ENCODE results near the gene NANOS3.

NANOS3 gene

DNA sequence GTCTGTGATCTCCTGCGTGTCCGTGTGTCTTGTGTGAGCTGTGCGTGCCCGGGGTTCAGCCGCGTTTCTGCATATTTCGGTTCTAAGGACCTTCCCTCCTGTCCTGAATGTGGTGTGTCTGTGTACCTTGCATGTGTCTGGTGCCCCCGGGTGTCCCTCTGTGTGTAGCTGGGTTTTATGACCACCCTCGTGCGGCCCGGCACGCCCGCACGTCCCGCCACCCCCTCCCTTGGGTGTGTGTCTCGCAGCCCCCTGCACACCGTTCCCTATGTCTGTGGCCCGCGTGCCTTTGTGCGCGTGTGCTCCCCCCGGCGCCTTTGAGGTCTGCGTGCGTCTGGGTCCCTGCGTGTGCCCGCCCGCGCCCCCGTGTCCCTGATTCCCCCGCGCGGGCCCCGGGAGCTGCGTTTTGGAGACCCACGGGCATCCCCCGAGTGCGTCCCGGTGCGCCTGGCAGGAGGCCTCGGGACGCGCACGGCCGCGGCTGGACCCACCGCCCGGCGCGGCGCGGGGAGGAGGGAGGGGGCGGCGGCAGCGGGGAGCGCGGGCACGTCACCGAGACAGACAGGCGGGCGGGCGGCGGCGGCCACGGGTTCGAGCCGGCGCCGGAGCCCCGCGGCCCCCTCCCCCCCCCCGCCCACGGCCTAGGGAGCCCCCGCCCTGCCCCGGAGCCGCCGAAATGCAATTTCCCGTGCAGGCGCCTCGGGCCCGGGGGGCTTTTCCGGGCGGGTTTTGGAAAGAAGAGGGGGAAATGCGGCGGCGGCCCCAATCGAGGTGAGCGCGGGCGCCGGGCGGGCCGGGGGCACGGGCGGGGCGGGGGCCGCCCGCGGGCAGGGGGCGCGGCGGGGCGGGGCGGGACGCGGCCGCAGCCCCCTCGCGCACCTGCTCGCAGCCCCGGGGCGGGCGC is 12.0 kb upstream of the NANOS3 start:
- no peak for DNase-seq

DNA sequence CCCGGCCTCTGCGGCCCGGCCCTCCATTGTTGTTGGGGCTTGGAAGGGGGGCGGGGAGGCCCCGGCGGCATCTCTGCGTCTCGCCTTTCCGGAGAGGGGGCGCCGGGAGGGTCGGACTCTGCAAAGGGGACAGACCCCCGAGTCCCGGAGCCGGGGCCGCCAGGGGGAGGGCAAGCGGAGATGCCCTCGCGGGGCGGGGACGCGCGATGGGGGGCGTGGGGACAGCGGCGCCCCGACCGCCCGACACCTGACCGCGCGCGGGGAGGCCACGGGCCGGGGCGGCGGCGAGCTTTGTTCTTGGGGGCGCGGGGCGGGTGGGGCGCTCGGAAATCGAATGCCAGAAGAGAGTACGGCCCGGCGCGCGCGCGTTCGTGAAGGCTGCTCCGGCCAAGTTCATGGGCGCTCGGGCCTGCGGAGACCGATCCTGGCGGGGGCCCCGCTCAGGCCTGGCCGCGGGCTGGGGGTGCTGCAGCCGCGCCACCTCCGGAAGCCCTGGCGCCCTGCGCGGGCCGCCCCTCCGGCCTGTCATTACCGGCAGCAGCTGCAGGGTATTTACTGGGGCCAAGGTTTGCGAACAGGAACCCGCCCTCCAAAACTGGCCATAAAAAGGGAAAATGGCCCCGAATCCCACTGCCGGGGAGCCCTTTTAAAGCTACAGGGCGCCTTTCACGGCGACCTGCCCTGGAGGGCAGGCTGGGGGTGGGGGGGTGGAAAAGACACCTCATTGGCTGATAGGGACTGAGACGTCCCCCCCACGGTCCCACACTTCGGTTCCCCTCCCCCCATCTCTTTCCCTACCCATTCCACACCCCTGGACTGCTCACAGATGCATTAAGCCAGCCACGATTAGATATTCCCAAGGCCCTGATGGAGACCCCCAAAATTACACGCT is 11.1 kb upstream of the NANOS3 start:
- DNase-seq = no peak

DNA sequence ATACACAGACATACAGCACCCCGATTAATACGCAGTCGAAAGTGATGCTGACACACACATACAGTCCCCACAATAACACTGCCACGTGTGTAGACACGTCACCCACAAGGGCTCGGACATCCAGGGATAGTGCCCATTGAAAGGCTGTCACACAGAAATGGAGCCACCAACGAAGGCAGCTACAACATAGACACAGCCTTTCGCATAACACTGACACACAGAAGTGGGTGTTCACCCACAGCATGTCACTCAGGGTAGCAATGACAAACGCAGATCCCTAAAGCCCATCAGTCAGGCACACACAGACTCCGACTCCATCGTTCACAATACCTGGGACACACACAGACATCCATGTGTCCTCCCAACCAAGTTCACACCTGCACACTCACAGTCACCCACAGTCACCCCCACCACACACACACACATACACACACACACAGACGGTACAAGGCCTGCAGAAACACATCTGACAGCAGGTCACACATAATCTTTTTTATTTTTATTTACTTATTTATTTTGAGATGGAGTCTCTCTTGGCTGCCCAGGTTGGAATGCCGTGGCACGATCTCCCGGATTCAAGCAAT is 10.4 kb upstream of the NANOS3 start:
- no peak for DNase-seq

DNA sequence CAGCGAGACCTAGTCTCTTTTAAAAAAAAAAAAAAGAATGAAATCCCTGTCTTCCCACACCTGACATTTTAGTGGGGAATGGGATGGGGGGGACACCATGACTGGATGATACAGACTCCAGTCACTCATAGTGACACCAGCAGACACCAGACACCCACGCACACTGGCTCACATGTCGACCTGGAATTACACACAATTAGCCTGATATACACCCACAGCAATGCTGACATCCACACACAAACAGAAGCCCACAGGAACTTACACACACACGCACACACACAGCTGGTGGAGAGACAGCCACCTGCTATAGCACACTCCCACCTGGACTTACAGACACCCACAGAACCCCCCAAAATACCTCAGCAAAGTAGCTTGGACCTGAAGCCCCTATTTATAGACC is 8.3 kb upstream of the NANOS3 start:
- no peak for DNase-seq

DNA sequence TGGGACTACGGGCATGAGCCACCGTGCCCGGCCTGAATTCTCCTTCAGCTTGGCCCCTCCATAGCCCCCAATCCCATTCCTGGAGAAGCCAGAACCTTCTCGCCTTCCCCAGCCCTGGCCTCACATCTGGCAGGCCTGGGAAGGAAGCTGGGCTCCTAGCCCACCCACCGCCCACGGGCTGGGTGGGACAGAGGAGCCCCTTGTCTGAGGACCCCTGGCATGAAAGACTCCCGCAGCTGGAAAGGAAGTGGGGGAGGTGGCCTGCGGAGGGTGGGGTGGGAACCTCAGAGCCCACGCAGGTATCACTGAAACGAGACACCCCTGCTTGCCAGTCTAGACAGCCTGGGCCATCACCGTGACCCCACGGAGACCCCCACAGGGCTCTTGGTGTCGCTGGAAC is 7.7 kb upstream of the NANOS3 start:
- DNase-seq = no peak

DNA sequence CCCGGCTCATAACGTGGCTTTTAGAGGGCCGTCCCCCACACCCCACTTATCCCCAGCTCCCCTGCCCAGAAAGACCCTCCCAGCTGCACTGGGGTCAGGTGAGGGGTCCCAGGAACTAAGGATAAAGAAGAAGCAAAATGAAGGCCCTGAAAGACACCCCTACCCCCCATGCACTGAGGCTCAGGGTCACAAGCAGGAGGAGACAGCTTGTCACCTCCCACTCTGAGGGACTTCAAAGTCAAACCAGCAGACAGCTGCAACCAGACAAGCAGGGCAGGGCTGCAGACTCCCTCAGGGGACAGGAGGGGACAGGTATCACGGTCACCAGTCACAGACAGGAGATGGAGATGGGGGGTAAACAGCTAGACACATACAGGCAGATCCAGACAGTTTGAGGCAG is 6.1 kb upstream of the NANOS3 start:
- DNase-seq = no peak

DNA sequence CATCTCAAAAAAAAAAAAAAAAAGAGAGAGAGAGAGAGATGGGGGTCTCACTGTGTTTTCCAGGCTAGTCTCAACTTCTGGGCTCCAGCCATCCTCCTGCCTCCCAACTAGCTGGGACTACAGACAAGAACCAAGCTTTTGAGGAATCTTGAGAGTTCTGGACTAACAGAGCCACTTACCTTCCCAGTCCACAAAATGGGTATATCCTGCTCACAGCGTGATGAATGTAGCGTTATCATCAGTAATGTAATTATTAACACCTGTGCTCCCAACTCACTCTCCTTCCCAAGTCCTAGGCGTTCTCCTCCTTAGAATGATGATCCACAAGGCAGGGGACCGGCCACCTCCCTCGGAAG is 4.6 kb upstream of the NANOS3 start:
- no peak for DNase-seq

DNA sequence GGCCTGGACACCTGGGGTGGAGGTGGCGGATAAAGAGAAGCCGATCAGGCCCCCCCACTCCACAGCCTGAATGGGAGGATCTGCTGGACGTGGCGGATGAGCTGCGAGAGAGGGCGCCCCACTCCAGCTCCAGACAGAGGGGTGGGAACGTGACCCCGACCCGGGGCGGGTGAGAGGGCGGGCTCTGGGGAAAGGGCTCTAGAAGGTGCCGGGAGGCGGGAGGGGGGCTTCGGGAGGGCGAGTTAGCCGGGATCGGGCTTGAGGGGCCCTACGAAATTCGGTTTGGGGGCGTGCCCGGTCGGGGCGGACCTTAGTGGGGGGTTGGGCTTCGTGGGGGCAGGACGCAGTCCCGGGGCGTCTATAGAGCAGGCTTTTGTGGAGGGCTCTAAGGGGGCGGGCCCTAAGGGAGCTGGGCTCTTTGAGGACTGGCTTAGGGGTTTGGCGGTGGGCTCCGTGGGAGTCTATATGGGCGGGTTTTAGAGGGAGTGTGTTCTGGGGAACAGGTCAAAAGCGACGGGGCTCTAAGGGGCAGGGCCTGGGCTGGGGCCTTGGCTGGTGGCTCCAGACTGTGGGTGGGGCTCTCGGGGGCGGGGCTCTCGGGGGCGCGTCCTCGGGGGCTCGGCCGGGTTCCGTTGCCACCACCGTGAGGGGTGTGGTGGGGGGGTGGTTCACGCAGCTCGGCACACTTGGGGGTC is 4.1 kb upstream of the NANOS3 start:
- no peak for DNase-seq

DNA sequence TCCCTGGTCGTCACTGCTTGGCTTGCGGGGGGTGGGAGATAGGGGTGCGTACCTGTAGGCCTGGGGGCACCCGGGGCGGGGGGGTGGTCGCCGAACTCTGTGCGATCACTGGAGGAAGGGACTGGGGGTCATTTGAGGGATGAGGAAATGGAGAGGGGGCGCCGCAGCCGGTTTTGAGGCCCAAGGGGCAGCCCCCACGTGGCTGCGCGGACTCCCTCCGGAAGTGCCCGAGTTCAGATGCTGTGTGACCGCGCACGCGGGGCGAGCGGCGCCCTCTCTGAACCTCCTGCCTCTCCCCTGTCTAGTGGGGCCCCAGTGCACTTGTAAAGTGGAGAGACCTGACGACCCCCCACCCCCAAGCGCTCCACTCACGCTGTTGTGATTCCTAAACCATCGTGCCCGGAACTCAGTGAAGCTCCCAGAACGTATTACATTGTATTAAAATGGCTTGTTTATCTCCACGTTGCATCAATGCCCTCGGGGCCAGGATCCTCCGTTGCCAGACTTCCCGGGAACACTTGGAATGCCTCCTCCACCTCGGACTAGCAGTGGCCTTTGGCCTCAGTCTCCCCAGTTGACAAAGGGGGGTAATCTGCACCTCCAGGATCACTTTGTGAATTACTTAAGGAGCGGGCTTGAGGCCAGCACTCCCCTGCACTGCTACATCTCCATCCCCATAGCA is 3.0 kb upstream of the NANOS3 start:
- DNase-seq = no peak

DNA sequence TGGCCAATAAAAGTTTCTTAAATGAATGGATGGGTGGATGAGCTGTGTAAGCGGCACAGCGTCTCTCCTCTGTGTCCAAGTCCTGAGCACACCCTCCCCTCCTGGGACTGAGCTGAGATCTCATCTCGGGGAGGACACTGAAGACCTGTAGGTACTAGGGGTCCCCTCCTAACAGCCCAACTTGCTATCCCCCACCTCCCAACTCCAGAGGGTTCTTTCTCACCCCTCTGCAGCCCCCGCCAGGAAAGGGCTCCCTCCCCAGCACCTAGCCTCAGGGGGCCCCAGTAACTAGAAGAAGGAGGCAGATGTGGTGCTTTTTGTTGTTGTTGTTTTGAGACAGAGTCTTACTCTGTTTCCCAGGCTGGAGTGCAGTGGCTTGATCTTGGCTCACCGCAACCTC is 1.1 kb upstream of the NANOS3 start:
- no peak for DNase-seq

DNA sequence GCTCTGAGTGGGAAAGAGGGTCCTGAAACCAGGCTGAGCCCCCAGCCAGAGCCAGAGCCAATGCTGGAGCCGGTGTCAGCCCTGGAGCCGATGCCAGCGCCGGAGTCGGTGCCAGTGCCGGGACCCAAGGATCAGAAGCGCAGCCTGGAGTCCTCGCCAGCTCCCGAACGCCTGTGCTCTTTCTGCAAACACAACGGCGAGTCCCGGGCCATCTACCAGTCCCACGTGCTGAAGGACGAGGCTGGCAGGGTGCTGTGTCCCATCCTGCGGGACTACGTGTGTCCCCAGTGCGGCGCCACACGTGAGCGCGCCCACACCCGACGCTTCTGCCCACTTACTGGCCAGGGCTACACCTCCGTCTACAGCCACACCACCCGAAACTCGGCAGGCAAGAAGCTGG is 369 bp downstream of the NANOS3 start:
- no peak for DNase-seq

DNA sequence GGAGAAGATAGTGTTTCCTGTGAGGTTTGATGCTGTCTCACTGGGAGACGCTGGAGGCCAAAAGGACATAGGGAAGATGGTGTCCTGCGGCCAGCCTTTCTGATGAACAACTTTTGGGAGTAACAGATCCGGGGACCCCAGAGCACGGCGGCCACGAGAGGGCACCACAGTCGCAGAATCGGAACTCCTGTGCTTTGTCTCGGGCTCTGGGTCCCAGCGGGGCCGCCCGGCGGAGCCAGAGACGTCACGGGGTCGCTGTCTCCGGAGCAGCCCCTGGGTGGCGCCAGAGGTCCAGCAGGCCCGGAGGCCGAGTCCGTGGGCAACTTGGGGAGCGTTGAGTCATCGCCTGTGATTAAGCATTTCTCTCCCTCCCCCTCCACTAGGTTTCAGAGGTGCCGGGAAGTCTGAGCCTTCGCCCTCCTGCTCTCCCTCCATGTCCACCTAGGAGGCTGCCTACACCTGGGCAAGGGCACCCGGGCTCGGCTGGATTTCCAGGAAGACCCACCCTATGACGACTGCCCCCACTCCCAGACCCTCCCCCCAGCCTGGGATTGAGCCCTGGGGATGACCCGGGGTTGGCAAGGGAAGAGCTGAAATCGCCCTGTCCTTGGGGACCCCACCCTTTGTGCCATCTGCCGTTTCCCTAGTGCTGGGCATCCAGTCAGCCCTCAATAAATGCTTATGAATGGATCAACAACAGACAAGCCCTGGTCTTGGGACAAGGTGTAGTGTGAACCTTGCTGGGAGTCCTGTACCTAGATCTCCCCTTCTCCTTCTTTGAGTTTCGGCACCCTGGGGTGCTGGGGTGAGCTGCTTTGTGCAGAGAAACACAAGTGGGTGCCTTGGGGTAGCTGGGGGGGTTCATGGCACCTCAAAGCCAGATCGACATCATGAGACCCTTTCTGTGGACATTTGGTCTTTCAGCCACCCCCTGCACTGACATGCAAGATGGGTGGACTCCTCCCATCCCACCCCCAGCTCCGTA is 3.4 kb downstream of the NANOS3 start:
- DNase-seq = peak; percentile 85

DNA sequence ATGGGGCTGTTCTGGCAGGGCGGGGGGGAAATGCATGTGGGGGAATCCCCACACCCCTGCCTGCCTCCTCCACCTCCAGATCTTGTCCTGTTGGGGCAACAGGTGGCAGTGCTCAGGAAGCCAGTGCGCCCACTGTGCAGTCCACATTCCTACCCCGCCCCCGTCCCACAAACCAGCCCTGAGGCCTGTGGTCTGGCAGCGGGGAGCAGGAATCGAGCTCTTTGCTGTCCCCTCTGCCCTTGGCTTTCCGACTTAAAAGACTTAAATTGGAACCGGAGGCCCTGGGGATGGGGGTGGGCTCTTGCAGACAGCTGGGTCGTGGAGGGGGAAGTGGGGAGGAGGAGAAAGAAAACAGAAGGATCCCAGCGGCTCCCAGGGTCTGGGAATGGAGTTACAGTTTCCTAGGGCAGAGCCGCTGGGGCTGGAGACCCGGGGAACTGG is 4.3 kb downstream of the NANOS3 start:
- no peak for DNase-seq

DNA sequence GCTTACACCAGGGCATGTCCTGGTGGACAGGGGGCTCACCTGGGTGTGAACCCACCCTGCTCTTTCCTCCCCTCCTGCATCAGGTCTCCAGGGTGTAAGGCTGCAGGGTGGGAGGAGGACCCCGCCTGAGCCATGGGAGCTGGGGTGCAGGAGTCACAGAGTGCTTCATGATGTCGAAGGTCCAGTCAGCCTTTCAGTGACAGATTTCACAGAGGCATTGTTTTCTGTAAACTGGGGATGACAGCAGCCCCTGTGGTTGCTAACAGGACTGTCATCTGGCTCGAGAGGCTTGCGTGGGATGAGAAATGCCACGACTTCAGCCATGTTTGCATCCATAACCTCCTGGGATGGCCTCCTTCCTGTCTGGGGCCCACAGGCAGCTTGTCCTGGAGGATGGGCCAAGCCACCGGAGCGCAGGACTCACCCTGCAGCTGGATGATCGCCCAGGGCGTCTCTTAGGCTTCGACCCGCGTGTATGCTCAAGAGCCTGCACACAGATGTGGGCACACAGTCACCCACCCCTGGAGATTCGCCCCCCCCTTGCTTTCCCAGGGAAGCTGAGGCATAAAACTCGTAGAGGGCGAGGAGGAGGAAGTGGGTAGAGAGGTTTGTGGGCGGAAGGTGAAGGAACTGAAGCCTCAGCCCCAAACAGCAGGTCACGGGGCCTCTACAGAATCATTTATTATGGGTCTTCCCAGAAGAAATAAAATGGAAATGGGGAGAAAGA is 4.9 kb downstream of the NANOS3 start:
- no peak for DNase-seq

DNA sequence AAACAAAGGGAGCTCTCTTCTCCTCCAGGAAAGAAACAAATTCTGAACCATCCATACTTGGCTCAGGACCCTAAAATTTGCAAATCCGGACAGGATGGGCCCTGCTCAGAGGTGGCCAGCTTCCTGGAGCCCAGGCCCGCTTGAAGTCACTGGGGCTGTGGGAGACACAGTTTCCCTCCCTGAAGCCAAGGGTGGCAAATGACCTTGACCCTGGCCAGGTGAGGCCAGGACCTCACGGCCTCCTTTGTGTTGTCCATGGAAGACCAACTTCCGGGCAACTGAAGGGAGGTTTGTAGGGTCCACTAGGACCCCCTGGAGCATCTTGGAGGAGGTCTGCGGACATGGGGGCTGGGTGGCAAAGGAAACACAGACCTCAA is 5.5 kb downstream of the NANOS3 start:
- DNase-seq = no peak

DNA sequence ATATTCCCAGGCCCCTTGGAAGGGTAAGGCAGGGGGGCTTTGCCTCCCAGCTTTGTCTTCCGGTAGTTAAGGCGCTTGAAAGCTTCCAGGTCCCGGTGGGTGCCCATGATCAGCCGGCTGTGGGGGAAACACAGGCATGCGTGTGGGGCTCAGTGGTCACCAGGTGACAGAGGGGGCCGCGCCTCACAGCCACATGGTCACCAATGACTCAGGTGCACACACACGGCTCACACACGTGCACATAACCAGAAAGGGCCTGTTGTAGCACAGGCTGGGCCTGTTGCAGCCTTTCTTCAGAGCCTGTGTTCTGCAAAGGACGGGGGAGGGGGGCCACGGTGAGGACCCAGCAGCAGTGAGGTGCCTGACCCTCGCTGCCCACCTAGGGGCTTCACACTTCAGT is 5.9 kb downstream of the NANOS3 start:
- DNase-seq = no peak

DNA sequence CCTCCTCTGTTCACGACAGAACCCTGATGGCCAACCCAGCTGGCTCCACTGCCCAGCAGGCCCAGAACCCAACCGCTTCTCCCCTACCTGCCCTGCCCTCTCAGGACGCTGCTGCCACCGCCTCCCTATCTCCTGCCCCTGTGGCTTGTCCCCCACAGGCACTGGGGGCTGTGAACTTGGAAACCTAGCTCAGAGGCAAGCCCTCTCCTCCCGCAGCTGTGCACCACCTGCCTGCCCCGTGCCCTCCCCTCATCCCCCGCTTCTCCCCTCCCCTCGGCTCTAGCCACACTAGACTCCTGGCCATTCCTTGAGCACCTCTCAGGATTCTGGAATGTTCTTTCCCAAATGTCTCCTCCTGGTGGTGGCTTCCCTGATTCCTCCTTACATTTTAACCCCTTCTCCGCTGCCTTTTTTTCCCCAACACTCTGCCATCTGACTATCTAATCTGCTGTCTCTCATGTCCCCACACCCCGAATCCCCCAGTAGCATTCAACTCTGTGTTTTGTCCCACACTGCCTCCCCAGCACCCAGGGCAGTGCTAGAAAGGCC is 6.7 kb downstream of the NANOS3 start:
- DNase-seq = no peak

DNA sequence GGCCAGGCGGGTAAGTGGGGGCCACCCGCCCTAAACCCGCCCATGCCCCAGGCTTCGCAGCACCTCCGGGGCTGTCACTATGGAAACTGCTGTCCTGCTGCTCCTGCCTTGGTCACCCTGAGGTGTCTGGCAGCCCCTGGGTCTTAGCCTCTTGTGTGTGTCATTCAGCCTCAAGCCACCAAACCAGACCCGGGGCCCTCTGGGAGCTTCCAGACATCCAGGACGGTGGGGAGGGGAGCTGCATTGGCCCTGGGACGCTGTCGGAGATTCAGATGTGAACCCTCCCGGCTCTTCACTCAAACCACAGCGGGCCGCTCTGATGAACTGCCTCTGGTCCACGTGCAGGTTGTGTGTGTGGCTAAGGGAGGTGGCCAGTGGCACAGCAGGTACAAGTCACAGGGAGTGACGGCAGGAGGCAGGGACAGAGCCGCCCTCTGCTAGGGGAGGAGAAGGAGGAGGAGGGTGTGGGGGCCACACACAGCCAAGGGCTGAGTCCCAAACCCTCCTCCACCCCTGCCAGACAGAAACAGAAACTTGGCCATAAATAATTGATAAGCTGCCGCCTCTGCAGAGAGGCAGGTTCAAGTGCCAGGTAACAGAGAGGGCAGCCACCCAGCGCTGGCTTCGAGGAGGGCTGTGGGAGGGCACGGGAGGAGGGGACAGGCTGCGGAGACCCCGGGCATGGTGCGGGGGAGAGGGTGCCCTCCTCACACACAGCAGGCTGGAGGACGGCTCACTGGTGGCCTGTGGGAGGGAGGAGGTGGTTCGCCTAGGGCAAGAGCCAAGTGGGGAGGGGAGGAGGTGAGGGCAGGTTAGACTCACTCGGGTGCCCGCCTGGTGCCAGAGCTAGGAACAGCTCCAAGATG is 8.0 kb downstream of the NANOS3 start:
- DNase-seq = no peak

DNA sequence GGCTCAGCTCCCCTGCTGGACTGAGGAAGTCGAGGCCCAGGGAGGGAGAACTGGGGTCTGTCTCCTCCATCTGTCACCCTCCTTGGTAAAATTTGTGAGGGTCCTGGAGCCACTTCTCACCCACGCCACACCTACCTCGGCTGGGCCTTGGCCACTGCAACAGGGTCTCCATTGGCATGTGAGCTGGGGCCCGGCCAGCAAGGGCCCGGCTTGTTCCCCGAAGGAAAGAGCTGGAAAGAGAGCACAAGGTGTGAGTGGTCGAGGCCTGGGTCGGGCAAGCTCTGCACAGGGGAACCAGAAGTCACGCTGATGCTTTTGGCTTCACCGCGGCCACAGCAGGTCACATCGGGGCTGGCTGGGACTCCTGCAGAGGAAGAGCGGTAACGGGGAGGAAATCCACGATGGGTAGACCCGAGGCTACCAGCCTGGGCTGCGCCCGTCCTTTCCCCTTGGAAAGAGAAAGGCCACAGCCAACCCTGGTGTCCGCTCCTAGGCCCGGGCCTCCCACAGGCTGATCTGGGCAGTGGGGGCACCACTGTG is 9.0 kb downstream of the NANOS3 start:
- DNase-seq = no peak

All from NCI-H345 (cell line).